Measurements from ENCODE around the gene SLC1A3.
A peak's percentile ranks its signal among the peaks of the same experiment; 100 is the strongest.
"Not testable (repeated sequence)": the region's sequence is repeated elsewhere in the genome, so short reads cannot be mapped to it uniquely, and the experiment has no call there.

SLC1A3 gene

DNA sequence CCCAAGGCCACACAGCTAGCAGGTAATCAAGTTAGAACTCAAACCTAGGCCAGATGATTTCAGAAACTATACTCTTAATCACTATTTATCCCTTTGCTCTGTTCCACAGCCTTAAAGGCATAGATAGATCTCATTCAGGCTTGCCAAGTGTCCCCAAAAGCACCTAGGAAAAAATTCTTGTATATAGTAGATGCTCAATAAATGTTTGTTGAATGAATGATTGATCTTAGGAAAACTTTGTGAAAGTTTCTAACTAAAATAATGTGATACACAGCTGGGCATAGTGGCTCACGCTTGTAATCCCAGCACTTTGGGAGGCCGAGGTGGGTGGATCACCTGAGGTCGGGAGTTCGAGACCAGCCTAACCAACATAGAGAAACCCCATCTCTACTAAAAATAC is 16.7 kb upstream of the SLC1A3 start:
- DNase-seq; ATAC-seq (replicated peaks); H3K27ac Mint-ChIP-seq; H3K4me1 Mint-ChIP-seq; H3K36me3 Mint-ChIP-seq; H3K9me3 Mint-ChIP-seq; H3K4me3 Mint-ChIP-seq: not testable (repeated sequence)
- peaks cover 14 to 17% of the 10 kb centered on the region in 2 donors for H3K27me3 Mint-ChIP-seq

DNA sequence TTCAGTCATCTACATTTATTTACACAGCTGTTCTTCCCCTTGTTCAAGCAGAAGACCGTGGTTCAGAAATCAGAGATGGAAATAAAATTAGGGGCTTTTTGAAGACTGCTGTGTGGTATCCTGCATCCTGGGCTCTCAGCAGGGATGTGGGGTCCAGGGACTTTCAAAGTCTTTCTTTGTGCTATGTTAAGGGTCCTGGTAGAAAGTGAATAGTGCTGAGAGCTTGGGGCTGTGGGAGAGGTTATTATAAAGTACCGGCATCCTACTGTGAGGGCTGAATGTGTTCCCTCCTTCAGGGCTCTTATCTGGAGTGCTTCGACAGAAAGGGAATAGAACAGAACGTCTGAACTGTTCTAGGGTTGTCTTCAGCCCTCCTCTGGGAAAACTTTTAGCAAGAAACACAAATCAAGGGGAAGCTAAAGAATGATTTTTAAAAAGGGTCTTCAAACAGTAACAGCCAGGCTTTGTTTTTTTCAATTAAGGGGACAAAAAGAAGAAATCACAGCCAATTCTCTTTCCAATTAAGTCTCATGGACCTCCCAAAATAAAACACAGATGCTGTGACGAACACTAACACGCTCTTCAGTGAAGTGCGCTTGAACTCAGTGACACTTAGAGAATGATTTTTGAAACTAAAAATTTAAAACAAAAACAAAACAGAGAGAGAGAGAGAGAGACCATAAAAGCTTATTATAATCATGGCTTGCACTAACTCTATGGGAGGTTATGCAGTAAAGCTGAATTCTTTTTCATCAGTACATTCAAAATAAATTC is 15.7 kb upstream of the SLC1A3 start:
- Mint-ChIP-seq H3K27me3 (peaks cover 6 to 12% of the 10 kb centered on the region in 2 donors), H3K4me1 (peaks cover 5 to 7% of the 10 kb centered on the region in 2 donors), H3K9me3 (no peaks in the 10 kb centered on the region), H3K36me3 (no peaks in the 10 kb centered on the region), H3K27ac (no peak overlapping the region), H3K4me3 (no peak overlapping the region)
- ATAC-seq (replicated peaks) (no peak), DNase-seq (no peak)

DNA sequence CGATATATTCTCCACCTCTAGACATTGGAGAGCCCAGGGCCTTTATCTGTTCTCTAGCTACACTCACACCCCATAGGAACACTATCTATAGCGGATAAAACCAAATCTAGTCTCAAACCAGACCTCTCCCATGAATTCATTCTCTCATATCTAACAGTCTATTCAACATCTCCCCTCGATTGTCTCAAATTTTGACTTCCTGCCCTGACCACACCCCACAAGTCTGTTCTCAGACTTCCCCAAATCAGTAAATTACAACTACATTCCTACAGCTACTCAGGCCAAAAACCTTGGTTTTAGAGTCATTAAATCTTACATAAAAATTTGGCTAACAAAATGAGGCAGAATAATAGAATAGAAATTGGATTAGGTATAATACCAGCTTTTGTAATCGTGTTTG is 12.5 kb upstream of the SLC1A3 start:
- peaks cover 0 to 3% of the 10 kb centered on the region in 2 donors for H3K9me3 Mint-ChIP-seq
- peaks cover 5 to 7% of the 10 kb centered on the region in 2 donors for H3K4me1 Mint-ChIP-seq
- ATAC-seq (replicated peaks) (no peak), DNase-seq (no peak)
- peaks cover 0 to 5% of the 10 kb centered on the region in 2 donors for H3K27me3 Mint-ChIP-seq
- H3K36me3 Mint-ChIP-seq, result no peaks in the 10 kb centered on the region
- no peak overlapping the region for H3K27ac Mint-ChIP-seq
- H3K4me3 Mint-ChIP-seq, result no peak overlapping the region

DNA sequence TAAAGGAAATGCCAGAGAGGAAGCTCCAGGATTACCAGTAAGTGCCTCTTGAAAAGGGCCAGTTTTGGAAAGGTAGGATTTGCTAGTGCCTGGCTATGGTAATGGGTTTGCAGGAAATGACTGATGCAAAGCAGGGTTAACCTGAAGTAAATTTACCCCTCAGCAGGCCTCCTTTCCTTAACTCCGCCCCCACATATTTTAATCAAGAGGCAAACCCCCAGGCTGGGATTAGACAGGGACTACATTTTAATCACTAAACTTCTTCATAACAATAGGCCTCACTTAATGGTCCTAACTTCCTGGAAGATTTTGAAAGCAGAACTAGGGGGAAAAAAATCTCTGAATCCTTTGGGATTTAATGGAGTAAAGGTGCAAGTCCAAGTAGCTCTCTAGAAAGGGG is 10.2 kb upstream of the SLC1A3 start:
- DNase-seq (no peak), ATAC-seq (replicated peaks) (no peak)
- Mint-ChIP-seq H3K27ac (no peak overlapping the region), H3K36me3 (no peaks in the 10 kb centered on the region), H3K4me3 (no peak overlapping the region), H3K4me1 (peaks cover 5 to 7% of the 10 kb centered on the region in 2 donors), H3K27me3 (peaks cover 0 to 5% of the 10 kb centered on the region in 2 donors), H3K9me3 (peaks cover 0 to 3% of the 10 kb centered on the region in 2 donors)

DNA sequence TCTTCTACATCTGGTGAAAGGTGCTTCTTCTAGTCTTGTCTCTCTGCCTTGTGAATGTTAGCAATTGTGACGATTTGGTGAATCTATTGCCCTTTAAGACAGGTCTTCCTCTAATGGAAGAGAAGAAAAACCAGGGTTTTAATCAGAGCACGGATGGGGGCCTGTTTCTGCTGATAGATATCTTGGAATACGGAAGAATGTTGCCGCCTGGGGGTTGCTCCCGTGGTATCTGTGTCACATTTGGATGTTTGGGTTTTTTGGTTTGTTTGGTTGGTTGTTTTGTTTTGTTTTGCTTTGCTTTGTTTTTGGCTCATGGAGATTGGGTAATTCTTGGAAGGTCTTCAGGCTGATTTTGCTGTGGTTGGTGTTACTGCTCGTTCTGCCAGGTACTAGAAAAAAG is 9.7 kb upstream of the SLC1A3 start:
- Mint-ChIP-seq H3K36me3 (no peaks in the 10 kb centered on the region), H3K27me3 (peaks cover 2 to 5% of the 10 kb centered on the region in 2 donors), H3K4me1 (peaks cover 5 to 7% of the 10 kb centered on the region in 2 donors), H3K27ac (no peak overlapping the region), H3K9me3 (peaks cover 0 to 3% of the 10 kb centered on the region in 2 donors), H3K4me3 (no peak overlapping the region)
- ATAC-seq (replicated peaks) (no peak), DNase-seq (no peak)

DNA sequence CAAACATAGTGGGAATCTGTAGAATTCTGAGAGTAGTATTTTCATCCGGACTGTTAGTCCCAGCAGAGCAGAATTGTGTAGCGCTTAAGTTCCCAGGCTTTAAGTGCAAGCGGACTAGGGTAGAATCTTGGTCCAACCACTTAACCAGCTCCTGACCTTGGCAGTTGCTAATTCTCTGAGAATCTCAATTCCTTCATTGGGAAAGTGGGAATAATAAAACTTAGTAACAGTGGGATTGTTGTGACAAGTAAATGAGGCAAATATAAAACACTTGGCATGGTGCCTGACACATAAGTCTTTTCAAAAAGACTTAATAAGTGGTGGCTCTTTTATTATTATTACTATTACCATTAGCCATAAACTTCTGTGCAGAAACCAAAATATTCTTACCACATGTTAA is 8.4 kb upstream of the SLC1A3 start:
- no peaks in the 10 kb centered on the region for H3K36me3 Mint-ChIP-seq
- ATAC-seq (replicated peaks) (no peak), DNase-seq (no peak)
- peaks cover 5 to 7% of the 10 kb centered on the region in 2 donors for H3K4me1 Mint-ChIP-seq
- peaks cover 5 to 7% of the 10 kb centered on the region in 2 donors for H3K27me3 Mint-ChIP-seq
- no peak overlapping the region for H3K27ac Mint-ChIP-seq
- no peak overlapping the region for H3K4me3 Mint-ChIP-seq
- peaks cover 0 to 3% of the 10 kb centered on the region in 2 donors for H3K9me3 Mint-ChIP-seq

DNA sequence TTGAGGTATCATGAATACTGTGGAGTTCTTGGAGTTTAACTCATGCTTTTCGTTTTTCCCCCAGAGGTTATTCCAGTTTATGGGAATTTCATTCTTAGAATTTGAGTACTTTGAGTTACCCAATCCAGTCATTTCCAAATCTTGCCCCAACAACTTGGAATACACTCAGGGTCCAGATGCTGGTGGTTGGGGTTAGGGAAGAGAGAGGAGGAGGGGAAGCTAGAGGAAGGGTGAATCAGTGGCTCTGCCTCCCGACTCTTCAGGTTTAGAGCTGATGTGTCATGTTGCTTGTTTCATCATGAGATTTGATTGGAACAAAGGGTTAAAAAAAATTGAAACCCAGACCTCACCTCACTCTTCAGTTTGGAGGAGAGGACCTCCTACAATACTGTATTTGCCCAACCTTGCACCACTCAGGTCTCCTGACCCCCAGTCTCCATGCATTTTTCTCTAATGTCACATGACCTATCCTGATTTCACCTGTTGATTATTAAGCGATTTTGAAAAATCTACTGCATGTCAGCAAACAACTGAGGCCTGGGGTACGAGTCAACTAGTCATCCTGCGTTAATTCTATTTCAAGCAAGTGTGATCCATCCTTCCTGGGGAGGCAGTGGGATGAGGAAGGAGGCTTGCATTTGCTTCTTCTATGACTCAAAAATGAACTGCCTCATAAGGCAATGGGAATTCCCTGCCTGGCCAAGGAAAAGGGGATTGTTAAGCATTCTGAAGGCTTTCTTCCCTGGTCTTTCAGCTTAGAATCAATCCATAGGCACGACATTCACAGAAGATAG is 6.2 kb upstream of the SLC1A3 start:
- H3K27me3 Mint-ChIP-seq, result peaks cover 12 to 18% of the 10 kb centered on the region in 2 donors
- H3K4me3 Mint-ChIP-seq, result no peak overlapping the region
- no peaks in the 10 kb centered on the region for H3K36me3 Mint-ChIP-seq
- peaks cover 0 to 3% of the 10 kb centered on the region in 2 donors for H3K9me3 Mint-ChIP-seq
- no peak overlapping the region for H3K27ac Mint-ChIP-seq
- no peaks in the 10 kb centered on the region for H3K4me1 Mint-ChIP-seq
- no peak for ATAC-seq (replicated peaks)
- DNase-seq, result no peak

- H3K27ac Mint-ChIP-seq, result no peak overlapping the region
- no peak overlapping the region for H3K4me3 Mint-ChIP-seq
- H3K9me3 Mint-ChIP-seq, result peaks cover 0 to 3% of the 10 kb centered on the region in 2 donors
- no peak for DNase-seq
- no peak for ATAC-seq (replicated peaks)
- H3K27me3 Mint-ChIP-seq, result peaks cover 13 to 20% of the 10 kb centered on the region in 2 donors
- H3K36me3 Mint-ChIP-seq, result no peaks in the 10 kb centered on the region
- H3K4me1 Mint-ChIP-seq, result peaks cover 2 to 3% of the 10 kb centered on the region in 2 donors
These were observed 5.4 kb upstream of the SLC1A3 start for GRCh38 chr5:36600917-36601527.

- Mint-ChIP-seq H3K4me3 (no peak overlapping the region), H3K27ac (no peak overlapping the region), H3K36me3 (no peaks in the 10 kb centered on the region), H3K4me1 (peaks cover 13 to 16% of the 10 kb centered on the region in 2 donors), H3K27me3 (peaks cover 22 to 34% of the 10 kb centered on the region in 2 donors), H3K9me3 (no peaks in the 10 kb centered on the region)
- ATAC-seq (replicated peaks), result no peak
- DNase-seq, result no peak
These were observed 3.6 kb upstream of the SLC1A3 start for GRCh38 chr5:36602704-36603321.

DNA sequence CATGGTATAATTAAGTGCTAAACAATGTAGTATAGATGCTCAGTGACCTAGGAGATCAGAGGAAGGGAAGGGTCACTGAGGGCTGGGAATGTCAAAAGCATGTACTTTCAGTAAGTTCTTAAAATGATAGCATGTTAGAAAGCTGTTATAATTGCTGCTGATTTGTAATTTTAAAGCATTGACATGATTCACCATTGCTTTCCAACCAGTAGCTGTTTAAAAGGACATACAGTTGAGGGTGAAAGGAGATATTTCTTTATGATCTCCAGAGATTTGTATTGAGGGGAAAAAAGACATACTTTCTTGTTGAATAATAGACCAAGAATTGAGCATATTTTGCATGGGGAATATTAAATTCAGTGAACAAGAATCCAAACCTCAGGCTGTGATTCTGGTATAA is 1.2 kb upstream of the SLC1A3 start:
- H3K4me1 Mint-ChIP-seq, result peaks cover 13 to 16% of the 10 kb centered on the region in 2 donors
- no peak overlapping the region for H3K4me3 Mint-ChIP-seq
- H3K36me3 Mint-ChIP-seq, result no peaks in the 10 kb centered on the region
- no peak overlapping the region for H3K27ac Mint-ChIP-seq
- H3K27me3 Mint-ChIP-seq, result peaks cover 31 to 44% of the 10 kb centered on the region in 2 donors
- H3K9me3 Mint-ChIP-seq, result no peaks in the 10 kb centered on the region
- no peak for ATAC-seq (replicated peaks)
- DNase-seq, result no peak

- H3K4me3 Mint-ChIP-seq, result peak overlapping the region; percentile 86 to 88
- H3K27me3 Mint-ChIP-seq, result peaks cover 39 to 52% of the 10 kb centered on the region in 2 donors
- DNase-seq (no peak), ATAC-seq (replicated peaks) (no peak)
- H3K27ac Mint-ChIP-seq, result peak overlapping the region; percentile 80
- no peaks in the 10 kb centered on the region for H3K36me3 Mint-ChIP-seq
- H3K4me1 Mint-ChIP-seq, result peaks cover 13 to 16% of the 10 kb centered on the region in 2 donors
- H3K9me3 Mint-ChIP-seq, result peaks cover 0 to 1% of the 10 kb centered on the region in 2 donors
These were observed 374 bp upstream of the SLC1A3 start for GRCh38 chr5:36606036-36606427.

DNA sequence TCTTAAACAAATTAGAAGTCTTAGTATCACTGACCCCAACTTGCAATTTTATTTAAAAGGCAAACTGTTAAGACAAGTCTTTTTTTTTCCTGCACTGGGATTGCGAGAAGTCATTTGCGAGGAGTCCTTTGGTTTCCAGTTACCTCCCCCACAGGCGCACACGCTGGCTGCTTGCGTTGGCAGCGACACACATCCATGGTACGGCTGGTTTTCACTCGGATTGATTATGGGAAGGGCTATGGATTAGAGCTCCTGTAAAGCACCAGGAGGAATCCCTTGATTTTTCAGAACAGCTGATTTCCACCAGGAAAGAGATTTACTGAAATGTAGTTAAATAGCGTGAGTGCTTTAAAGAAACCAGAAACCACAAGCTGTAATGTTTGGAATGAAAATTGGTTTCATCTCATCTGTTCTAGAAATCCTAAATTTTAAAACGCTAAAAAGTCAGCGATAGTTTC is 737 bp downstream of the SLC1A3 start:
- ATAC-seq (replicated peaks) (no peak), DNase-seq (no peak)

DNA sequence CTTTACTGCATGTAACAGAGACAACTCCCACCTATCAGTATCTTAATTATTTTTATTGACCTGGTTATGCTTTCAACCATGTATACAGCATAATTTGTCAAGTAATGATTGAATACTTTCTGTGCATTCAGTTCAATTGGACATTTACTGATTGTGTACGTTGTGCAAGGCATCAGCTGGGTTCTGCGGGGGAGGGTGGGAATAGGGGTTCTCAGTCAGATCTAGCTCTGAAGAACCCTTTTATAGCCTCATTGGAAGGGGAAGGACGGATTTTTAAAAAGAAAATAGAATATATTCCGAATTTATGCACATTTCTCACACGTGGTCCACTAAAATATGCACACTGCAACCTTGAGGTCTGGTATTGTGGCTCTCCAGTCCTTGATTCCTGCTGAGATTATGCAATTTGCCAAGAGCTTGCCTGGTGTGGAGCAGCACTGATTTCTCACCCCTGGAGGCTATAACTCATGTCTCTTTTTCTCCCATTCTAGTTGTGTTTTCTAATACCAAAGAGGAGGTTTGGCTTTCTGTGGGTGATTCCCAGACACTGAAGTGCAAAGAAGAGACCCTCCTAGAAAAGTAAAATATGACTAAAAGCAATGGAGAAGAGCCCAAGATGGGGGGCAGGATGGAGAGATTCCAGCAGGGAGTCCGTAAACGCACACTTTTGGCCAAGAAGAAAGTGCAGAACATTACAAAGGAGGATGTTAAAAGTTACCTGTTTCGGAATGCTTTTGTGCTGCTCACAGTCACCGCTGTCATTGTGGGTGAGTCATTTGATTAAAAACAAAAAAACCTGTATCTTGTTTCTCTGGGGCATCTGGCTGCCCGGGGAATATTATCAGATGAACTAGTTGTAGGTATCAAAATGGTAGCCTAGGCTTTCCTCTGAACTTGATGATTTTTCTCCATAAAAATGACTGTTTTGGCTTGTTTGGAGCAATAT is 1.7 kb downstream of the SLC1A3 start:
- H3K9me3 Mint-ChIP-seq, result peaks cover 0 to 7% of the 10 kb centered on the region in 2 donors
- DNase-seq, result no peak
- no peak overlapping the region for H3K4me3 Mint-ChIP-seq
- ATAC-seq (replicated peaks), result no peak
- no peak overlapping the region for H3K27ac Mint-ChIP-seq
- H3K36me3 Mint-ChIP-seq, result peaks cover 0 to 2% of the 10 kb centered on the region in 2 donors
- H3K27me3 Mint-ChIP-seq, result peaks cover 40 to 46% of the 10 kb centered on the region in 2 donors
- H3K4me1 Mint-ChIP-seq, result peaks cover 13 to 16% of the 10 kb centered on the region in 2 donors

More for the DNA sequence above, 737 bp downstream of the SLC1A3 start:
- Mint-ChIP-seq H3K27ac (peak overlapping the region; percentile 80), H3K9me3 (peaks cover 0 to 7% of the 10 kb centered on the region in 2 donors), H3K4me1 (peaks cover 13 to 16% of the 10 kb centered on the region in 2 donors), H3K36me3 (peaks cover 0 to 2% of the 10 kb centered on the region in 2 donors), H3K27me3 (peaks cover 40 to 47% of the 10 kb centered on the region in 2 donors), H3K4me3 (peak overlapping the region; percentile 86 to 88)
